GM11168 (cell line): ENCODE measurements around the gene PTPN3.

Experiments used
- in situ Hi-C: fragments of 300-500 bp; cut with MboI; formaldehyde crosslinking; loops from one replicate; pipeline ENCODE4 v1.12.0; 2022; ENCODE audit warnings: low sequenced_read_pairs; ENCODE audit not compliant: unreplicated experiment

The PTPN3 gene

DNA sequence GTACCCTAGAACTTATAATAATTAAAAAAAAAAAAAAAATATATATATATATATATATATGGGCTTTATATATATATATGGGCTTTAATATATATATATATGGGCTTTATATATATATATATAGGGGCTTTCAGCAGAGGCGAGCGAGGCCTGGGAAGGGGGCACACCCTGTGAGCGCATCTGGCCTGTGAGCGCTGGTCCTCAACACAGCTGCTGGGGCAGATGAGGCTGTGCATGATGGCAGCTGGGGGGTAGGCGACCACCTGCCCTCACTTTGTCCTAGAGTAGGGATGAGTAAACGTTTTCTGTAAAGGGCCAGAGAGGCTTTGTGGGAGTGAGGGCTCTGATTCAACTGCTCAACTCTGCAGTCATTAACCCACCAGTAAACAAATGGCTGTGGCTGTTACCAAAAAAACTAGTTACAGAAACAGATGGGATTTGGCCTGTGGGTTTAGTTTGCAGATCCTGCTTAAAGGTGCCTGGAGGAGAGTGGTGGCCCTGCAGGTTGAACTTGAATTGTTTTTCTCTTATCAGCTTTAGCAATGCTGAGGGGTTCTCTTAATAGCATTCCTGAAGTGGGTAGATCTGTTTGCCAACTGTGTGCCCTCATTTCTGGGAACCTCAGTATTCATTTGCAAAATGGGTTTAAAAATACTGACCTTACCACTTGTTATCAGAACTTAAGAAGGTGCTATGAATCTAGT is 89.2 kb downstream of the PTPN3 start:
- in situ Hi-C loops, result loop anchor here (10.0 kb wide), 1 partner anchor 164 kb away; no protein-coding TSS in a partner anchor

DNA sequence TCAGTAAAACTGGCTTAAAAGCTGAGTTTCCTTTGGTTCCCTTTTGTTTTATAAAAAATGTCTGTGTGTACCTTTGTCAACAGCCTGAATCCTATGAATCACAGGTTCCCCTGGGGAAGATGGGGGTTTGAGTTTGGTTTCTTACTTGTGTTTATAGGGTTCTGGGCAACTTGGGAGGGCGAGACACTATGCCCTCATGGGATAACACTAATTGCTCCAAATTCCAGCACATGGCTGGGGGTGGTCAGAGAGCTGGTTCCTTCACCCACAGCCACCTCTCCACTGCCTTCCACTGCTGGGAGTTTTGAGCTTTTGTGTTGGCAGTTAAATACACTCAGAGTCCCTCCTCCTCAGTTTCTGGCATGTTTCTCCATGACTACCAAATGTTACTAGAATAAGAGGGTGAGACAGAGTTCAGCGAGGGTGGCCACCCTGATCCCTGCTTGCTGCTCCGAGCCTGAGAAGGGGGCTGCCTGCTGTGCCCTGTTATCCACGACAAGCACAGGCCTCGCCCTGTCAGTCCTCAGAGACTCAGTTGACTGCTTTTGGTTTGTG is 94.3 kb downstream of the PTPN3 start:
- in situ Hi-C loops, result loop anchor here (10.0 kb wide), 1 partner anchor 159 kb away; no protein-coding TSS in a partner anchor

DNA sequence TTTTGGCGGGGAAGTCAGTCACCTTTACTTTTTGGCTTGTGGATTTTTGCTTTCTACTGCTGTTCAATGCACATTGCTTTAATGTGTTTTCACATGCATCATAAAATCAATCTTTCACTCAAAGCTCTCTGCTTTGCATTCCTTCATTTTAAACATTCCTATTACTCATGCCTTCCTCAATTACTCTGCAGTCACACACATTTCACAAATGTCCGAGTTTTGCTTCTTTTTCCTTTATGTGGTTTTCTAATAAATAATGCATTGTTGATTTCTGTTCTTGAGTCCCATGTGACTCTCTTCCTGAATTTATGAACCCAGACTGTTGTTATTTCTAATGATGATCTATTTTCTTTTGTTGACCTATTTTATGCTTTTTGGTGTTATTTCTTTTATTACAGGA is 95.0 kb downstream of the PTPN3 start:
- in situ Hi-C loops, result loop anchor here (10.0 kb wide), 1 partner anchor 158 kb away; no protein-coding TSS in a partner anchor

DNA sequence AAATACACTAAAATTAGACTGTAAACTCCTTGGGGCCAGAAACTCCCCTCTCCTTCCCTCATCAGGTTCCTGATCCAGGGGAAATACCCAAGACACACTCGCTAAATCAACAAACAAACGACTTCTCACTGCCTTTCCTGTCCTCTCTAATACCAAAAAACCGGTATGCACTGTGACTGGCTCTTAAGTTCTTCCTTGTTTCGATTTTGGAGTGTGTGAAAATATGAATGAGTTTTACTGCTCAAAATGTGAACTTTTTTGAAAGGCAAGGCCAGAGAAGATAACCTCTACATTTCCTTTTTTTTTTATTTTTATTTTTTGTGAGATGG is 96.2 kb downstream of the PTPN3 start:
- in situ Hi-C loops, result loop anchor here (10.0 kb wide), 1 partner anchor 157 kb away; no protein-coding TSS in a partner anchor

DNA sequence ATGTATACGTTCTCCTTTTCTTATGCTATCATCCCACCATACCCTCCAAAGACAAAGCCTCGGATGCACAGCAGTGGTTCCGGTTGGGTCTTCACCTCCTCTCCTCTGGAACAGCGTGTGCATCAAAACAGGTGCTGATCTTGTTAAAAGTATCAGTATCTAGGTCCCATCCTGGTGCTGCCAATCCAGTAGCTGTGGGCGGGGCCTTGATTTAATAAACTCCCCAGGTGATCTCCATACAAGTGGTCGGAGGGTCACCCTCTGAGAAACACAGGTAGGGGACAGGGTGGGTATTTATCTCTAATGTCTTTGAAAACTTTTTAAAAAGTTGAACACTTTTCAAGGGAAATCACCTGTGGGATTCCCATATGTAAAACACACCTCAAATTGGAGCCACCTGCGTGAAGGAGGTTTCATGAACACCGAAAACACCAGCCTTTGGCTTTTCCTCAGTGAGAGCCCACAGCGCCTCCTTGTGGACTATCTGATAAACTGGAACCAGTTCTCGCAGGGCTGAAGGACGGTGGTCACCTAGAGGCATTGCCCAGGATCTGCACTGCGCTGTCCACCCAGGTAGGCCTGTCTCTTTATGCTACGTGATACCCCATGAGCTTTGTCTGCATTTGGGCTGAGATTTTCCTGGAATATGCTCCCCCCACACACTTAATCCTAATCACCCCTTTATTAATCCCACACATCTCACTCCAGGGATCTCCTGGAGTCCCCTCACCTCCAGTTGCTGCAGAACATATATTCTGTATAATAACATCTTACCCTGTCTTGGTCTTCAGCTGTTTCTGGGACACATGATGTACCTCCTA is 96.7 kb downstream of the PTPN3 start:
- in situ Hi-C loops, result loop anchor here (10.0 kb wide), 1 partner anchor 157 kb away; no protein-coding TSS in a partner anchor

DNA sequence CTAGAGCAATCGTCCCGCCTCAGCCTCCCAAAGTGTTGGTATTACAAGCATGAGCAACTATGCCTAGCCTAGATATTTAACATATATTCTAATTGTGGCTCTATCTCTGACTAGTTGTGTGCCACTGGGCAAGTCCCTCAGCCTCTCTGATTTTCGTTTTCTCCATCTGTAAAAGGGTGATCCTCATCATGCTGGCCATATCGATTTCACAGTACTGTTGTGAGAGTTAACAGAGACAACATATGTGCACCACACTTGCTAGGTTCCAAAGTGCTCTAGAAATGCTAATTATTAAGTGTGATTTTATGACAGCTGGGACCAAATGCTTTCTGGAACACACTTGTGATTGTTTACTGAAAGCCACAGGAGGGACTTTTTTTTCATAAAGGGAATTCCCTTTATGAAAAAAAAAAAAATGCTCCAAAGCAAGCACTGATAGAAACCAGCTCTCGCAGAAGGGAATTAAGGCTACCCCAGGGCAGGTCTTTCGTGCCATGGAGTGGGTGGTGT is 98.8 kb downstream of the PTPN3 start:
- in situ Hi-C loops, result no loop called here

DNA sequence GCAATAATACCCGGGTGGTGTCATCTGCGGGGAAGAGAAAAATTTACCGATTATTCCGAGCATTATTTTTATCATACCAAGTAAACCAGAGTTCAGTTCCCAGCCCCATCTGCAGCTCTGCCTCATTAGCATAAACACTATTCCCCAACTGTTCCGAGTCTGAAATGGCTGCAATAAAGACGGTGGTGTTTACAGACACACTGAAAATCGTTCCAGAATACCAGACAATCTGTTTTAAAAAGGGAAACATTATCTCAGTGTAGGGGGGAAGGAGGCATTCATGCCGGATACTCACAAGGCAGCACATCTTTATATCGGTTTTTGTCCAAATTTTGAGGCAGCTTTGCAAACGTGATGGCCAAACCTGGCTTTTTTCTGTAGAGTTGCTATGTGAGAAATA is 106.9 kb downstream of the PTPN3 start:
- in situ Hi-C loops, result no loop called here

DNA sequence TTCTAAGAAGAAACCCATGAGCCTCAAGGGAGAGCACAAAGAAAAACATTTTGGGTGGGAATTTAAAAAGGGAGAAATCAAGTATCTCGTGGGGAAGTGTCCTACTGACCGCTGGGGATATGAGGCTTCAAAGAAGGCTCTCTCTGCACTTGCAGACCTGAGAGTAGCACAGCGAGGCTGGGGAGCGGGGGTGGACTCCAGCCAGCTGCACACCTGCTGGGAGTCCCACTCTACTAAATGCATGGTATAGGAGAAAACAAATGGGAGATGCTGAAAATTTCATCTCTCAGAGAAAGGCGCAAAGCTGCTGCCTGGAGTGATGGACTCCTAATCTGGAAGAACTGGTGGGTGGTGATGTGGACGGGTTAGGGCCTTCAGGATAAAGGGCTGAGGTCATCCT is 110.3 kb downstream of the PTPN3 start:
- in situ Hi-C loops, result no loop called here

DNA sequence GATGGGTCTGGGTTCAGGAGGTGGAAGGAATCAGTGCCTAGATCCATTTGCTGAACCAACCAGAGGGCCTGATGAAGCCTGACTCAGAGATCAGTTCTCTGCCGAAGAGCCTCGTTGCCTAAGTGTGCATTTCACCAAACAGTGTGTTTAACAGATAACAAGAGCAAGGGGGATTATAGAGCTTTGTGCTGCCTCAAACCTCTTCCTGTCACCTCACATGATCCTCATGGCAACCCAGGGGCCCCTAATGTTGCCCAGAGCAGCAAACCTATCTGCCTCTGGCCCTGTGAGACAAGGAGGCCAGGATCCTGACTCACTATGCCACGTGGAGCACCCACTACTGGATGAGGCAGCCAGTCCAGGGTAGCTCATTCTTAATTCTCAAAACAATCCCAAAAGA is 110.9 kb downstream of the PTPN3 start:
- in situ Hi-C loops, result no loop called here

DNA sequence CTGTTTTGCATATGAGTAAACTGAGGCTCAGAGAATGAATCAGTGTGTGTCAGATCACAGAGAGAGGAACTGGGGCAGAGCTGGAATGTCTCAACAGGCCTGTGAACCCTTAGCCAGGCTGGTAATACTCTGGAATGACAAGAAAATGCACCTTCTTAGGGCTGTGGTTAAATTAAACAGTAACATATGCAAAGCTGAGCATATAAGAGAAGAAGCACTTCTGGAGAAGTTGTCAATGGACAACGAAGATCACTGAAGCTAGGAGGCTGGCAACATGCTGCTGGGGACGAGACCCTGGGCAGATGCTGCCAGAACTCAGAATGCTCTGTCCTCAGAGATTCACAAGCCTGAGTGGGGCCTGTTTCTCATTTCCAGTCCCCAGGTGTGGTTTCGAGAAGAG is 112.6 kb downstream of the PTPN3 start:
- in situ Hi-C loops, result no loop called here

DNA sequence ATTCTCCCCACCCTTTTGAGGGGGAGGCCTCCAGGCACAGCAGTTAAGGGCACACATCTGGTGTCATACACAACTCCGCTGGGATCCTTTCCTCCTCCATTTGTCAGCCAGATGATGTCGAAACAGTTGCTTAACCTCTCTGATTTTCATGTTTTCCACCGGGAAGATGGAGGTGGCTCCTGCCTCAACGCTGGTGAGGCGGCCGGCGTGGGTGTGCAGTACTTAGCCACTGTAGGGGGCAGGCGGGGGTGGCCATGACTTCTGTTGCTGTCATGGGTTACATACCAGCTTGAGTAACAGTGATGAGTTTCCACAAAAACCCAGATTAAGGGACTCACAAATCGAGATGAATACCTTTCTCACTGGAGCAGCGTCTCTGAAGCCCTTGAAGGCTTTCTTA is 114.2 kb downstream of the PTPN3 start:
- in situ Hi-C loops, result no loop called here

DNA sequence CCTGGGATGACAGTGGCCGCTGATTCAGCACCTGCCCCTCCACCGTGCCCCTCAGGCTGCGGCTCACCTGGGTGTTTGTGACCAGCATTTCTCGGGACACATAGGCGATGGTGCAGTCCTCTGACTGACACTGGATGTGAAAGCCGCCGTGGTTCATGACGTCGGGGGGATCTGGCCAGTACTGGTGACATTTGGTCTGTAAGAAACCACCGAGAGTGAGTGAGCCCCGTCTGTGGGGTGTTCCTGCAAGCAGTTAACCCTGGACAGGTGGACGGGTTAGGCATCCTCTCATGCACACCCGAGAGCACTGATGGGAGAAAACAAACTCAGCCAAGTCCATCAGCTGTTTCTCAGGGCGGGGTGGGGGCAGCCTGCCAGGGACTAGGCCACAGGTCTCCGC is 114.8 kb downstream of the PTPN3 start:
- in situ Hi-C loops, result no loop called here

DNA sequence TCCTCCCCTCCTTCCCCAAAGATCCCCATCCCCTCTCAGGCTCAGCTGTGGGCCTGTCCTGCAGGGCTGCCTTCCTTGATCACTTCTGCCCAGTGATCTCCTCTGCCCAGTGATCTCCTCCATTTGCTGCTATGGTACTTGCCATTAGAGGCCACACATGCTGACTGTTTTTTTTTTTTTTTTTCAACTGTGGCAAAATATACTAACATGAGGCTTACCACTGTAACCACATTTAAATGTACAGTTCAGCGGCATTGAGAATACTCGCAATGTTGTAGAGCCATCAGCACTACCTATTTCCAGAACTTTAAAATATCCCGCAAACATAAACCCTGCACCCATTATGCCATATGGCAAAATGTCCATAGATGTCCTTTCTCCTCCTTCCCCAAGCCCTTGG is 115.5 kb downstream of the PTPN3 start:
- in situ Hi-C loops, result no loop called here

DNA sequence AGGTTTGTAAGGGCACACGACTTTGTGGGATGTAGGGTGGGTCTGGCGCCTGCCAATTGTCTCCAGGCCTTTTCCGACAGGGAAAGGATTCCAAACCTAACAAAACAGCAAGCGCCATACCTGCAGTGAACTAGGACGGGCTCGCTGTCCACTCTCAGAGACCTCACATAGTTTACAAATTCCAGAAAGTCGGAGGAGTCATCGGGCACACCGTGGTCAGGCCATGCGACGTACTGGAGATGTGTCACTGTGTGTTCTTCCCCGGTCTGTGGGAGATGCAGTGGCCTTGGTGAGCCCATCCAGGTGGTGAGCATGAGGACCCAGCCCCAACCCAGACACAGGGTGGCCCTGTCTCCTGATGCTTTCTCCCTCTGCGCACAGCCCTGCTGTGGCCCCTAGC is 115.9 kb downstream of the PTPN3 start:
- in situ Hi-C loops, result no loop called here

DNA sequence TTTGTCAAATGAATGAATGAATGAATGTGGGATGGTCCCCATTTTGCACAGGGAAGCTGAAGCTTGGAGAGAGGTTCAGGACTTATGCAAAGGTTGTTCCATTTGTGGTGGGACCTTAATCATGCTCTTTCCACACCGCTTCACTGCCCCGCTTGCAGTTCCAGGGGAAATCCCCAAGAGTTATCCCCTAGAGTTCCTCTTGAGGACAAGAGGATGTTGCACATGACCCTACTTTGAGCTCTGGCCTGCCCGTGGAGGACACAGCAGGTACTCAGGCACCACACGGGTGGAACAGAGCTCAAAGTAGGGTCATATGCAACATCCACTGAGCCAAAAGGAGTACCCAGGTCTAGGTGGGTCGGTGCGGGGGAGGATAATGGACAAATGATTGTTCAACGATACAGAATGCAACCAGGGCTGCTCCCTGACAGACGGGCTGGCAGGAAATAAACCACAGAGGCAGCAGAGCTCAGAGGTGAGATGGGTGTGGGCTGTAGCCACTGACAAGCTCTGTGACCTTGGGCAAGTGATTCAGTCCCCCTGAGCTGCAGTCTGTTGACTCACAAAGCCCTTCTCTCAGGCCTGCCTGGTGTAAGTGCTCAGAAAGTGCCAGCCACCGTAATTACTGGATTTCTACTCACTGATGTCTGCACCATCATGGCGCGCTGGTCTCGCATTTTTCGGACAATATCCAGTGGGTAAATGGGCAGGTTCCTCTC is 116.9 kb downstream of the PTPN3 start:
- in situ Hi-C loops, result no loop called here

DNA sequence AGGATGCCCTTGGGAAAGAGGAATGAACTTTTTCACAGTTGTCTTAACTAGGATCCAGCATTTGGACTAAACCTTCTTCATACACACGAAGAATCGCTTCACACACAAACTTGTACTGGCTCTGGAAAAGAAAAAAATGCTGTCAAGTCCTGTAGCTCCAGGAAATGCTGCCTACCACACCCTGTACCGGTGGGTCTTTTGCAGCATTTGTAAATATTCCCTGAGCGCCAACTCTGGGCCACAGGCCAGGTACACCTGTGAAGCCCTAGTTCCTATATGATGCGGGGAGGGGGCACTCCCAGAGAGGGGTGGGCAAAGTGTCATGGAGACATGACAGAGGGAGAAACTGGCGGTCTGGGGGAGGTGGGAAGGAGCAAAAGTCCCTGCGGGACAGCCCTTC is 118.6 kb downstream of the PTPN3 start:
- in situ Hi-C loops, result no loop called here

DNA sequence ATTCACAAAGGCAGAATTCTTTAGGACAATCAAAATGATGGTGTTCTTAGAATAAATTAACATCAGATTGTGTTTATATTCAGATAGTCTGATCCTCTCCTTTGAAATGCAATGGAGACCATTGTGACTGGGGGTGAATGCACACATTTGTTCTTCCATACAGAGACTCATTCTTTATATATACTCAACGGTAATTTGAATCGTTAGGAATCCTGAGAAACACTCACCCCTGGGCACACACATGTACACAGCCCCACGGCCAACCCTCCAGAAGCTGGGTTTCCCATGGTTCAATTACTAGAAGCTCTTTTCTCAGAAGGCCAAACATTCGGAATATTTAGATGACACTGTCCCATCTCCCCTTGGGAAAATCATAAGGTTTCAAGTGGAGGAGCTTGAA is 119.8 kb downstream of the PTPN3 start:
- in situ Hi-C loops, result no loop called here

DNA sequence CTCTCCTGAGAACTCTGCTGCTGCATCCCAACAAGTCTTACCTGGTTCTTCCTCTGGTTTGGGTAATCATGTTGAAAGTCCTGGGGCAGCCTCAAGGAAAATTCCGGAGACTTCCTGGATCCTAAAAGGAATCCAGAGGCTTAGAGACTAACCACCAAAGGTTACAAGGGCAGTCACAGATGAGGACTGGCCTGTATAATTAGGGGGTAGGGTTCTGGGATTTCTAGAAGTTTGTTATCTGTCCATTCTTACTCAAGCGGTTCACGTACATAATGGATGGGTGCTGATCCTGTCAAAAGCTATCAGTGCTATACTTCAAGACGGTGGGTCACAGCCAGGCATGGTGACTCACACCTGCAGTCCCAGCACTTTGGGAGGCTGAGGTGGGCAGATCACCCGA is 125.9 kb downstream of the PTPN3 start:
- in situ Hi-C loops, result no loop called here

DNA sequence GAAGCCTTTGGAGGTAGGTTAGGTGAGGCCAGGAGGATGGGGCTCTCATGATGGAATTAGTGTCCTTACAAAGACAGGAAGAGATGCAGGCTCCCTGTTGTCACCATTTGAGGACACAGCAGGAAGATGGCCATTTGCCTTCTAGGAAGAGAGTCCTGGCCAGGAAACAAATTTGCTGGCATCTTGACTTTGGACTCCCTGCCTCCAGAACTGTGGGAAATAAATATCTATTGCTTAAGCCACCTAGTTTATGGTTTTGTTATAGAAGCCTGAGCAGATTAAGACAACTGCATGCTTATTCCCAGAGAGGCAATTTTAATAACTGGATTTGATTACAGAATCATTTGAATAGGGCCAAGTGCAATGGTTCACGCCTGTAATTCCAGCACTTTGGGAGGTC is 126.7 kb downstream of the PTPN3 start:
- in situ Hi-C loops, result no loop called here

DNA sequence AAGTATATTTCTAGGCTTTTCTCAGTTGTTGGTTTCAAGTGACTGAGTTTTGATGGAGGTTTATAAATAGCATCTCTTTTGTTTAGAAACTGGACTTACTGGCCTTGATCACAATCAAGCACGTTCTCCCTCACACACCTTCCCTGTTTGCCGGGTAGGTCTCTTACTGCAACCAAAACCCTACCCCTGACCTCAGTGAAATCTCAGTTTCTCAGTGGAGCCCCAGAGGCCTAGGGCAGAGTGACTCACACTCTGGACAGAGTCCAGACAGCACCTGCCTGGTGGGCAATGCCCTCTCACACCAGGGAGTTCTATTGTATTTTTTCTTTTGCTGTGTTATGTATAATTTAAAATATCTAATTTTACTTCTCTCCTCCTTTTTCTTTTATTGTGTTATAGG is 128.8 kb downstream of the PTPN3 start:
- in situ Hi-C loops, result no loop called here

DNA sequence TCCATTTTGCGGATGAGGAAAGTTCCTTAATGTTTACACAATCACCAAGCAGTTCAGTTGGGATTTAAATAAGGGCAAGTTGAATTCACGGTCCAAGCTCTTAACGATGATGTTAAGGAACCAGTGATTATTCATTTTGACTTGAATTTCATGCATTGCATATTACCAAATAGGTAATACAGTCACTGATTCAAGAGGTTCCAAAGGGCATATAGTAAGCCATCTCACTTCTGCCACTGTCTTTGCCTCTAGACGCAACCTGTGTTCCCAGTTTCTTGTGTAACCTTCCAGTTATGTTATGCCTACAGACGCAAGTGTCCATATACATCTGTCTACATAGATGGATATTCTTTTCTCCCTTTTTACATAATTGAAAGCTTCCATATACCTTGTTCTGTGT is 137.3 kb downstream of the PTPN3 start:
- in situ Hi-C loops, result no loop called here
